ENCODE results near the gene PDGFC. TPM values are rescaled to one million over a fixed set of nuclear protein-coding genes. Genes with fewer than 3 reads are reported as not detected.

Gene PDGFC
- polyA plus RNA-seq, 1 donor (not counting 4 experiments of a cell fraction or from before 2014, with no cell fraction given) = 29.7 TPM

DNA sequence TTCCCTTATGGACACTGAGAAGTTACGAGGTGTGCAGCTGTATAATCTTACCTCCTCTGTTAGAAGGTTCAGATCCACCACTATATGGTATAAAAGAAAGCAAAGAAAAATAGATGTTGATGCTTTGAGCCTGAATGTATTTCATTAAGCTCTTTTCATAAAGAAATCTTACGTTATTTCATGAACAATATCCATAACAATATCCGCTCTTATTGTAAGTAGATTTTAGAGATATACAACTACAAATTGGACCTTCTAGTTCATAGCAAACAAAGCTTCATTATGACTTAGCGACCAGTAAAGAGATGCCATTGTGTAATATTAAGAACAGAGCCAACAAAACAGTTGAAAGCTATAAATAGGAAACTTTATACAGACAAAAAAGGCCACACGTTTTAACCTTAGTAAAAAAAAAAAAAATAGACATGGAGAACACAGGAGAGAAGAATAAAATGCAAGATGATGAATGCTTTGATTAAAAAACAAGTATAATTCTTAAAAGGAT, 203.6 kb downstream of the PDGFC start:
- dilution Hi-C loops (cut with MboI; ENCODE audit: extremely low pct_ligation_motif_present, low sequenced_read_pairs) = no loop called here
- Histone ChIP-seq H4K20me1 (ENCODE audit: control insufficient read depth, extremely low read depth, insufficient read depth, low read length) (no peaks in the 10 kb centered on the region), H3K9me1 (ENCODE audit: control insufficient read depth, extremely low read depth, insufficient read depth, low read length) (no peaks in the 10 kb centered on the region), H3K79me2 (ENCODE audit: control insufficient read depth, insufficient read depth, low read length) (peaks cover 5% of the 10 kb centered on the region), H2AFZ (ENCODE audit: control insufficient read depth, low read length) (no peak overlapping the region), H3K4me2 (ENCODE audit: control insufficient read depth, extremely low read depth, insufficient read depth, low read depth, low read length) (no peak overlapping the region), H3K4me3 (ENCODE audit: control insufficient read depth in 2 of 3, extremely low read depth in 1 of 3, insufficient read depth in 2 of 3, low read depth in 1 of 3, low read length in 3 of 3) (no peak overlapping the region), H3K9me3 (ENCODE audit: control insufficient read depth, low read depth, low read length) (no peaks in the 10 kb centered on the region), H3K4me1 (ENCODE audit: control insufficient read depth, extremely low read depth, insufficient read depth, low read length) (peaks cover 35% of the 10 kb centered on the region), H3K27me3 (ENCODE audit: control insufficient read depth, extremely low read depth, insufficient read depth, low read length) (no peaks in the 10 kb centered on the region), H3K27ac (ENCODE audit: control insufficient read depth, insufficient read depth, low read length) (no peak overlapping the region), H3K36me3 (ENCODE audit: control insufficient read depth in 2 of 2, extremely low read depth in 1 of 2, insufficient read depth in 2 of 2, low read length in 2 of 2) (peaks cover 2 to 4% of the 10 kb centered on the region in 2 experiments), H3K9ac (ENCODE audit: control insufficient read depth, extremely low read depth, insufficient read depth, low read length) (no peak overlapping the region)
- no peak for TF ChIP-seq EZH2 (IDR thresholded peaks at IDR 0.05; ENCODE audit: low read length)
- TF ChIP-seq, protein P1, sequence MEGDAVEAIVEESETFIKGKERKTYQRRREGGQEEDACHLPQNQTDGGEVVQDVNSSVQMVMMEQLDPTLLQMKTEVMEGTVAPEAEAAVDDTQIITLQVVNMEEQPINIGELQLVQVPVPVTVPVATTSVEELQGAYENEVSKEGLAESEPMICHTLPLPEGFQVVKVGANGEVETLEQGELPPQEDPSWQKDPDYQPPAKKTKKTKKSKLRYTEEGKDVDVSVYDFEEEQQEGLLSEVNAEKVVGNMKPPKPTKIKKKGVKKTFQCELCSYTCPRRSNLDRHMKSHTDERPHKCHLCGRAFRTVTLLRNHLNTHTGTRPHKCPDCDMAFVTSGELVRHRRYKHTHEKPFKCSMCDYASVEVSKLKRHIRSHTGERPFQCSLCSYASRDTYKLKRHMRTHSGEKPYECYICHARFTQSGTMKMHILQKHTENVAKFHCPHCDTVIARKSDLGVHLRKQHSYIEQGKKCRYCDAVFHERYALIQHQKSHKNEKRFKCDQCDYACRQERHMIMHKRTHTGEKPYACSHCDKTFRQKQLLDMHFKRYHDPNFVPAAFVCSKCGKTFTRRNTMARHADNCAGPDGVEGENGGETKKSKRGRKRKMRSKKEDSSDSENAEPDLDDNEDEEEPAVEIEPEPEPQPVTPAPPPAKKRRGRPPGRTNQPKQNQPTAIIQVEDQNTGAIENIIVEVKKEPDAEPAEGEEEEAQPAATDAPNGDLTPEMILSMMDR (optimal IDR thresholded peaks at IDR 0.05 in 1 of 3, IDR thresholded peaks at IDR 0.05 in 1 of 3, conservative IDR thresholded peaks at IDR 0.05 in 1 of 3; ENCODE audit: extremely low read depth in 1 of 3, insufficient read depth in 2 of 3, low read length in 3 of 3) = no peak
- no peak for FAIRE-seq
- DNase-seq (ENCODE audit: low read depth, low spot score) = no peak

DNA sequence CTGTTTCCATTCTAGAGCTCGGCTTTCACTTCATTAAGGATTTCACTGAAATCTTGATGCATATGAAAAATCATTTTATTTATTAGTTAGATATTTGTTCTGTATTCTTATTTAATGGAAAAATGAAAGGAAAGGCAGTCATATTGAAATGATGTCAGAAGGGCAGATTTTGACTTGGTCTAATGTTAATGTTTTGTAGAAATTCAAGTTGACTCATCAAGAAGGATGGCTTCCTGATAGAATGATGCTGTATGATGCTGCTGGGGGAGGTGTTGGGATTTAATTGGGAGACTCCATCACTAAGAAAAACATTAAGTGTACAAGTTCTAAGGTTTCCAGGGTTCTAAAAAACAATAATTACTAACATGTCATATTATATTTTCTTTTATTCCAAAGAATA, 204.8 kb downstream of the PDGFC start:
- Histone ChIP-seq H3K4me3 (ENCODE audit: control insufficient read depth in 2 of 3, extremely low read depth in 1 of 3, insufficient read depth in 2 of 3, low read depth in 1 of 3, low read length in 3 of 3) (no peak overlapping the region), H3K36me3 (ENCODE audit: control insufficient read depth in 2 of 2, extremely low read depth in 1 of 2, insufficient read depth in 2 of 2, low read length in 2 of 2) (peaks cover 4 to 6% of the 10 kb centered on the region in 2 experiments), H3K27ac (ENCODE audit: control insufficient read depth, insufficient read depth, low read length) (no peak overlapping the region), H4K20me1 (ENCODE audit: control insufficient read depth, extremely low read depth, insufficient read depth, low read length) (no peaks in the 10 kb centered on the region), H3K27me3 (ENCODE audit: control insufficient read depth, extremely low read depth, insufficient read depth, low read length) (no peaks in the 10 kb centered on the region), H3K9ac (ENCODE audit: control insufficient read depth, extremely low read depth, insufficient read depth, low read length) (no peak overlapping the region), H3K4me1 (ENCODE audit: control insufficient read depth, extremely low read depth, insufficient read depth, low read length) (peaks cover 24% of the 10 kb centered on the region), H2AFZ (ENCODE audit: control insufficient read depth, low read length) (no peak overlapping the region), H3K79me2 (ENCODE audit: control insufficient read depth, insufficient read depth, low read length) (peaks cover 1% of the 10 kb centered on the region), H3K4me2 (ENCODE audit: control insufficient read depth, extremely low read depth, insufficient read depth, low read depth, low read length) (no peak overlapping the region), H3K9me3 (ENCODE audit: control insufficient read depth, low read depth, low read length) (no peaks in the 10 kb centered on the region), H3K9me1 (ENCODE audit: control insufficient read depth, extremely low read depth, insufficient read depth, low read length) (no peaks in the 10 kb centered on the region)
- dilution Hi-C loops (cut with MboI; ENCODE audit: extremely low pct_ligation_motif_present, low sequenced_read_pairs) = no loop called here
- TF ChIP-seq, protein P1 (optimal IDR thresholded peaks at IDR 0.05 in 1 of 3, IDR thresholded peaks at IDR 0.05 in 1 of 3, conservative IDR thresholded peaks at IDR 0.05 in 1 of 3; ENCODE audit: extremely low read depth in 1 of 3, insufficient read depth in 2 of 3, low read length in 3 of 3) = no peak
- TF ChIP-seq EZH2 (IDR thresholded peaks at IDR 0.05; ENCODE audit: low read length) = no peak
- FAIRE-seq = no peak
- no peak for DNase-seq (ENCODE audit: low read depth, low spot score)

Measured in keratinocyte (primary cell).